KBM-7 (cell line): ENCODE measurements around the gene TCEAL3.
"Not testable (repeated sequence)": the region's sequence is repeated elsewhere in the genome, so short reads cannot be mapped to it uniquely, and the experiment has no call there.

Experiments used
- DNase-seq: peaks from one replicate; pipeline ENCODE4 v3.0.0-alpha.2; 2015
- in situ Hi-C: fragments of 300-500 bp; cut with MboI; formaldehyde crosslinking; loops from 2 replicates; pipeline ENCODE4 v1.14.3; 2020; ENCODE audit warnings: low sequenced_read_pairs, low pct_unique_long_range_greater_than_20kb, mixed read lengths

TCEAL3 gene

GRCh38 chrX:103656617-103657016 is 48.9 kb downstream of the TCEAL3 start:
- DNase-seq: no peak
- in situ Hi-C loops: no loop called here

DNA sequence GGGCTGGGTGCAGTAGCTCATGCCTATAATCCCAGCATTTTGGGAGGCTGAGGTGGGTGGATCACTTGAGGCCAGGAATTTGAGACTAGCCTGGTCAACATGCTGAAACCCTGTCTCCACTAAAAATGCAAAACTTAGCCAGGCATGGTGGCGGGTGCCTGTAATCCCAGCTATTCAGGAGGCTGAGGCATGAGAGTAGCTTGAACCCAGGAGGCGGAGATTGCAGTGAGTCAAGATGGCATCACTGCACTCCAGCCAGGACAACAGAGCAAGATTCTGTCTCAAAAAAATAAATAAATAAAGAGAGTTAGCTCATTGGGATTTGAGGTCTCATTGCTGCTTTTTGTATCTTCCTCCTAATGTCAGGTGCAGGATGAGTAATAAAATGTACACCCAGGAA is 49.3 kb downstream of the TCEAL3 start:
- in situ Hi-C loops, DNase-seq: not testable (repeated sequence)

DNA sequence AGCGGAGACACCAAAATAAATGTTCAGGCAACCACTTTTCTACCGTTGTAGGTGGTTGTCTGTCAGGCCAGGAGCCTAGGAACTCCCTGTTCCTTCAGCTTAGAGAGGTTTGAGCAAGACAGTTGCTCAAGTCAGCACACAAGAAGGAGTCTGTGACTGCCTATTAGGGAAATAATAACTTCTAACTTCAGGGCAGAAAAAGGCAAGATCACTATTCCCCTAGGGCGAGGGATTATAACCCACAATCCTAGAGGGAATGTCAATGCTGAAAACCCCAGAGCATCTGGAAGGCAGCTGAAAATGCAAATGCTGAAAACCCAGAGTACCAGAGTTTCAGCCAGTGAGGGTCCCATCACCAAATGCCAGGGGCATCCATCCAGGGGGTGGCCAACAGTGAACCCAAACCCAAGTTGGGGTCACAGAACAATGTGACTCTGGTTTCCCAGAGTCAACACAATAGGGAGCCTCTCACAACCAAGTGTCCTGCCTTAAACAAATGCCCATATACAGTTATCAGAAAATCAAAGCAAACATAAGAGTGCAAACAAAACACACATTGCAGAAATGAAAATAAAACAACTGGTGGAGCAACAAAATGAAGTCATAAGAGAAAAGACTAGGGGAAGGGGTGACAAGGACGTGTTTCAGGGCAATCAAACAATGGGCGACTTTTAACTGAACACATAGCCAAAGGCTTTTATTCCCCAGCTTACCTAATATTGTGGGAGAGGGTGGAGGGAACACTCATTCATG is 51.1 kb downstream of the TCEAL3 start:
- no peak for DNase-seq
- in situ Hi-C loops: no loop called here

GRCh38 chrX:103659460-103659859 is 51.7 kb downstream of the TCEAL3 start:
- in situ Hi-C loops, DNase-seq: not testable (repeated sequence)
